Cardiac septum (tissue), 1 donor: ENCODE results near the gene KLF16. TPM values are rescaled to one million over a fixed set of nuclear protein-coding genes. Genes with fewer than 3 reads are reported as not detected.

Experiments
- DNase-seq: peaks from one replicate; pipeline ENCODE4 v3.0.0-alpha.2; 2020; ENCODE audit warnings: low spot score
- intact Hi-C: fragments of 100-400 bp; cut with DNase I; formaldehyde crosslinking; loops from one replicate; pipeline ENCODE4 v1.14.0; 2022
- microRNA-seq: library from miRNA; unstranded; fragments of <30 nt; microRNA quantifications from one replicate; pipeline ENCODE4 v1.2.0, GENCODE V29; 2020
- total RNA-seq: library from RNA; stranded (reverse); fragmentation: NEBNext Ultra II Directional; extraction: Animal tissue kit (Norgen Biotek cat#: 25700); gene quantifications from one replicate; pipeline ENCODE4 v1.2.1, GENCODE V29; 2021
- donor health status: DM: no; HTN: no; CAD: no.

The KLF16 gene
- total RNA-seq, 1 donor from 2014 or later, result 14.1 TPM

- intact Hi-C loops, result no loop called here
These were observed 58.5 kb downstream of the KLF16 start for GRCh38 chr19:1804858-1805257.

More at GRCh38 chr19:1804858-1805257, 58.5 kb downstream of the KLF16 start:
- no peak for DNase-seq

Small RNA genes lying within 50 kb of the gene (microRNA-seq; reads per million reads assigned to microRNA genes)
- gene MIR1909, result not detected

Other genes with a start within 250 kb of the KLF16 start
- gene TCF3, start 211.0 kb downstream of the KLF16 start, total RNA-seq, result 27.7 TPM
- not detected for gene ONECUT3, start 110.1 kb downstream of the KLF16 start, total RNA-seq
- 0.78 TPM for gene ATP8B3, start 51.3 kb downstream of the KLF16 start, total RNA-seq
- gene REXO1, start 15.1 kb downstream of the KLF16 start, total RNA-seq, result 16.7 TPM
- gene ABHD17A, start 21.9 kb upstream of the KLF16 start, total RNA-seq, result 61.1 TPM
- 2.1 TPM for gene ADAT3, start 41.8 kb upstream of the KLF16 start, total RNA-seq
- 14.9 TPM for gene SCAMP4, start 41.8 kb upstream of the KLF16 start, total RNA-seq
- gene CSNK1G2, start 77.6 kb upstream of the KLF16 start, total RNA-seq, result 31.4 TPM
- 60.5 TPM for gene BTBD2, start 152.1 kb upstream of the KLF16 start, total RNA-seq
- 122 TPM for gene MKNK2, start 187.7 kb upstream of the KLF16 start, total RNA-seq
- gene MOB3A, start 232.7 kb upstream of the KLF16 start, total RNA-seq, result 17.0 TPM
- 4.3 TPM for gene IZUMO4, start 233.3 kb upstream of the KLF16 start, total RNA-seq